Endothelial cell (in vitro differentiated cells): ENCODE data around the gene HELB. TPM values are rescaled to one million over a fixed set of nuclear protein-coding genes. Genes with fewer than 3 reads are reported as not detected.

ENCODE experiments used
- DNase-seq: peaks from one replicate; pipeline ENCODE4 v3.0.0; 2021; ENCODE audit warnings: low spot score
- H3K27ac Mint-ChIP-seq: one replicate; pipeline ENCODE4 v1.8.0; 2021; ENCODE audit warnings: mixed read lengths, inconsistent platforms; ENCODE audit not compliant: unreplicated experiment
- H3K27me3 Mint-ChIP-seq: one replicate; pipeline ENCODE4 v1.8.0; 2021; ENCODE audit warnings: mild to moderate bottlenecking, moderate library complexity, mixed read lengths, inconsistent platforms; ENCODE audit not compliant: unreplicated experiment
- H3K36me3 Mint-ChIP-seq: one replicate; pipeline ENCODE4 v1.8.0; 2021; ENCODE audit warnings: mild to moderate bottlenecking, low read depth, mixed read lengths, inconsistent platforms; ENCODE audit not compliant: unreplicated experiment
- H3K4me1 Mint-ChIP-seq: one replicate; pipeline ENCODE4 v1.8.0; 2021; ENCODE audit warnings: mild to moderate bottlenecking, mixed read lengths, inconsistent platforms; ENCODE audit not compliant: unreplicated experiment
- H3K4me3 Mint-ChIP-seq: one replicate; pipeline ENCODE4 v1.8.0; 2021; ENCODE audit warnings: mild to moderate bottlenecking, mixed read lengths, inconsistent platforms; ENCODE audit not compliant: unreplicated experiment
- H3K9me3 Mint-ChIP-seq: one replicate; pipeline ENCODE4 v1.8.0; 2021; ENCODE audit warnings: mixed read lengths, inconsistent platforms; ENCODE audit not compliant: unreplicated experiment
- CTCF ChIP-seq: fragments of 200-600 bp; sonication (generic); IDR thresholded peaks from one replicate; pipeline ENCODE4 v1.5.0; 2021; ENCODE audit warnings: antibody characterized with exemption; ENCODE audit not compliant: unreplicated experiment
- total RNA-seq: library from RNA; stranded (reverse); fragmentation: NEBNext Ultra II Directional; extraction: Animal tissue kit (Norgen Biotek cat#: 25700); gene quantifications from one replicate; pipeline ENCODE4 v1.2.1, GENCODE V29; 2021; ENCODE audit not compliant: unreplicated experiment

Gene HELB
- total RNA-seq, 1 donor from 2014 or later = 3.7 TPM

- no peak for TF ChIP-seq CTCF
- no peaks in the 10 kb centered on the region for H3K4me1 Mint-ChIP-seq
- H3K27me3 Mint-ChIP-seq = no peaks in the 10 kb centered on the region
- H3K4me3 Mint-ChIP-seq = no peak overlapping the region
- no peak overlapping the region for H3K27ac Mint-ChIP-seq
- no peak for DNase-seq
- H3K36me3 Mint-ChIP-seq = no peaks in the 10 kb centered on the region
- no peaks in the 10 kb centered on the region for H3K9me3 Mint-ChIP-seq
These were observed 19.1 kb downstream of the HELB start for GRCh38 chr12:66321435-66321834.

- Mint-ChIP-seq H3K4me1 (peaks cover 5% of the 10 kb centered on the region), H3K27me3 (no peaks in the 10 kb centered on the region), H3K27ac (no peak overlapping the region), H3K36me3 (no peaks in the 10 kb centered on the region), H3K4me3 (no peak overlapping the region), H3K9me3 (no peaks in the 10 kb centered on the region)
- no peak for DNase-seq
- no peak for TF ChIP-seq CTCF
These were observed 20.7 kb downstream of the HELB start for GRCh38 chr12:66323017-66323416.

- Mint-ChIP-seq H3K4me3 (no peak overlapping the region), H3K27me3 (peaks cover 2% of the 10 kb centered on the region), H3K9me3 (no peaks in the 10 kb centered on the region), H3K36me3 (no peaks in the 10 kb centered on the region), H3K4me1 (peaks cover 5% of the 10 kb centered on the region), H3K27ac (no peak overlapping the region)
- TF ChIP-seq CTCF = no peak
- DNase-seq = no peak
These were observed 27.6 kb downstream of the HELB start for GRCh38 chr12:66329941-66330340.

- H3K27me3 Mint-ChIP-seq = peaks cover 2% of the 10 kb centered on the region
- no peak overlapping the region for H3K4me3 Mint-ChIP-seq
- no peak for DNase-seq
- H3K27ac Mint-ChIP-seq = no peak overlapping the region
- H3K36me3 Mint-ChIP-seq = no peaks in the 10 kb centered on the region
- TF ChIP-seq CTCF = no peak
- peaks cover 5% of the 10 kb centered on the region for H3K4me1 Mint-ChIP-seq
- H3K9me3 Mint-ChIP-seq = no peaks in the 10 kb centered on the region
These were observed 28.7 kb downstream of the HELB start for GRCh38 chr12:66331016-66331415.

- Mint-ChIP-seq H3K27me3 (peaks cover 2% of the 10 kb centered on the region), H3K4me1 (peaks cover 5% of the 10 kb centered on the region), H3K27ac (no peak overlapping the region), H3K4me3 (no peak overlapping the region), H3K36me3 (no peaks in the 10 kb centered on the region), H3K9me3 (no peaks in the 10 kb centered on the region)
- no peak for TF ChIP-seq CTCF
- no peak for DNase-seq
These were observed 29.5 kb downstream of the HELB start for GRCh38 chr12:66331814-66332213.
